Activated T-helper 2 cell treated with anti-CD3 and anti-CD28 coated beads, Interferon-gamma antibody, Interleukin-2, Interleukin-4, amounts not matched to agents 10 μg/mL and 5 μg/mL and 100 μg/mL, durations not matched to agents 14 hours and 24 hours and 36 hours (primary cell): ENCODE measurements around the gene SPRY2. TPM values are rescaled to one million over a fixed set of nuclear protein-coding genes. Genes with fewer than 3 reads are reported as not detected.

Source experiments
- DNase-seq: peaks from one replicate; pipeline ENCODE4 v3.0.0; 2021; ENCODE audit warnings: low spot score
- H3K27ac Mint-ChIP-seq: one replicate; pipeline ENCODE4 v1.8.0; 2021; ENCODE audit warnings: mixed read lengths
- H3K27me3 Mint-ChIP-seq: one replicate; pipeline ENCODE4 v1.8.0; 2021; ENCODE audit warnings: low read depth, mixed read lengths
- H3K36me3 Mint-ChIP-seq: one replicate; pipeline ENCODE4 v1.8.0; 2021; ENCODE audit warnings: low read depth, mixed read lengths
- H3K4me1 Mint-ChIP-seq: one replicate; pipeline ENCODE4 v1.8.0; 2021; ENCODE audit warnings: low read depth, mixed read lengths
- H3K4me3 Mint-ChIP-seq: one replicate; pipeline ENCODE4 v1.8.0; 2021; ENCODE audit warnings: low read depth, mild to moderate bottlenecking, moderate library complexity, mixed read lengths
- H3K9me3 Mint-ChIP-seq: one replicate; pipeline ENCODE4 v1.8.0; 2021; ENCODE audit warnings: mixed read lengths
- intact Hi-C: fragments of 100-400 bp; cut with micrococcal nuclease; formaldehyde crosslinking; loops from one replicate; pipeline ENCODE4 v1.15.1; 2023
- total RNA-seq: library from RNA; stranded (reverse); gene quantifications from 2 replicates; pipeline ENCODE4 v1.2.3, GENCODE V29; 2022

SPRY2 gene
- total RNA-seq, 1 donor from 2014 or later = 0.16 TPM

- intact Hi-C loops = loop anchor here (5.0 kb wide), 1 partner anchor 1727 kb away; no protein-coding TSS in a partner anchor
- DNase-seq = no peak
- H3K27me3 Mint-ChIP-seq = no peaks in the 10 kb centered on the region
- no peaks in the 10 kb centered on the region for H3K9me3 Mint-ChIP-seq
- no peak overlapping the region for H3K4me3 Mint-ChIP-seq
- H3K4me1 Mint-ChIP-seq = no peaks in the 10 kb centered on the region
- no peak overlapping the region for H3K27ac Mint-ChIP-seq
- no peaks in the 10 kb centered on the region for H3K36me3 Mint-ChIP-seq
Observed at GRCh38 chr13:80334597-80335260, 6.2 kb downstream of the SPRY2 start.

GRCh38 chr13:80331984-80332383 lies 8.9 kb downstream of the SPRY2 start:
- Mint-ChIP-seq H3K4me1 (no peaks in the 10 kb centered on the region), H3K9me3 (no peaks in the 10 kb centered on the region), H3K27ac (no peak overlapping the region), H3K36me3 (no peaks in the 10 kb centered on the region), H3K4me3 (no peak overlapping the region), H3K27me3 (no peaks in the 10 kb centered on the region)
- DNase-seq = no peak
- intact Hi-C loops = no loop called here

- intact Hi-C loops = no loop called here
- H3K36me3 Mint-ChIP-seq = no peaks in the 10 kb centered on the region
- no peaks in the 10 kb centered on the region for H3K9me3 Mint-ChIP-seq
- H3K27me3 Mint-ChIP-seq = no peaks in the 10 kb centered on the region
- no peak for DNase-seq
- H3K27ac Mint-ChIP-seq = no peak overlapping the region
- H3K4me3 Mint-ChIP-seq = no peak overlapping the region
- no peaks in the 10 kb centered on the region for H3K4me1 Mint-ChIP-seq
Observed at GRCh38 chr13:80329250-80329649, 11.7 kb downstream of the SPRY2 start.

GRCh38 chr13:80319004-80319403 lies 21.9 kb downstream of the SPRY2 start:
- no peaks in the 10 kb centered on the region for H3K9me3 Mint-ChIP-seq
- no peaks in the 10 kb centered on the region for H3K36me3 Mint-ChIP-seq
- no peaks in the 10 kb centered on the region for H3K27me3 Mint-ChIP-seq
- no peak overlapping the region for H3K27ac Mint-ChIP-seq
- H3K4me3 Mint-ChIP-seq = no peak overlapping the region
- no peak for DNase-seq
- H3K4me1 Mint-ChIP-seq = no peaks in the 10 kb centered on the region
- intact Hi-C loops = no loop called here

- Mint-ChIP-seq H3K27me3 (no peaks in the 10 kb centered on the region), H3K36me3 (no peaks in the 10 kb centered on the region), H3K4me3 (no peak overlapping the region), H3K27ac (no peak overlapping the region), H3K9me3 (no peaks in the 10 kb centered on the region), H3K4me1 (no peaks in the 10 kb centered on the region)
- no peak for DNase-seq
- intact Hi-C loops = no loop called here
Observed at GRCh38 chr13:80314711-80315653, 25.9 kb downstream of the SPRY2 start.

GRCh38 chr13:80313668-80314256 lies 27.2 kb downstream of the SPRY2 start:
- intact Hi-C loops = no loop called here
- no peak overlapping the region for H3K27ac Mint-ChIP-seq
- H3K9me3 Mint-ChIP-seq = no peaks in the 10 kb centered on the region
- H3K4me1 Mint-ChIP-seq = no peaks in the 10 kb centered on the region
- H3K4me3 Mint-ChIP-seq = no peak overlapping the region
- no peak for DNase-seq
- H3K36me3 Mint-ChIP-seq = no peaks in the 10 kb centered on the region
- no peaks in the 10 kb centered on the region for H3K27me3 Mint-ChIP-seq

GRCh38 chr13:80312967-80313366 lies 28.0 kb downstream of the SPRY2 start:
- Mint-ChIP-seq H3K4me1 (no peaks in the 10 kb centered on the region), H3K9me3 (no peaks in the 10 kb centered on the region), H3K36me3 (no peaks in the 10 kb centered on the region), H3K27ac (no peak overlapping the region), H3K27me3 (no peaks in the 10 kb centered on the region), H3K4me3 (no peak overlapping the region)
- no peak for DNase-seq
- intact Hi-C loops = no loop called here

GRCh38 chr13:80312012-80312704 lies 28.8 kb downstream of the SPRY2 start:
- DNase-seq = no peak
- H3K4me3 Mint-ChIP-seq = no peak overlapping the region
- no peak overlapping the region for H3K27ac Mint-ChIP-seq
- H3K9me3 Mint-ChIP-seq = no peaks in the 10 kb centered on the region
- H3K36me3 Mint-ChIP-seq = no peaks in the 10 kb centered on the region
- intact Hi-C loops = no loop called here
- no peaks in the 10 kb centered on the region for H3K4me1 Mint-ChIP-seq
- no peaks in the 10 kb centered on the region for H3K27me3 Mint-ChIP-seq

- H3K27ac Mint-ChIP-seq = no peak overlapping the region
- no peaks in the 10 kb centered on the region for H3K4me1 Mint-ChIP-seq
Observed at GRCh38 chr13:80309926-80310325, 31.0 kb downstream of the SPRY2 start.

GRCh38 chr13:80307401-80307987 lies 33.4 kb downstream of the SPRY2 start:
- no peak for DNase-seq
- Mint-ChIP-seq H3K27me3 (no peaks in the 10 kb centered on the region), H3K9me3 (no peaks in the 10 kb centered on the region), H3K4me1 (no peaks in the 10 kb centered on the region), H3K4me3 (no peak overlapping the region), H3K36me3 (no peaks in the 10 kb centered on the region), H3K27ac (no peak overlapping the region)
- intact Hi-C loops = no loop called here

More at GRCh38 chr13:80309926-80310325, 31.0 kb downstream of the SPRY2 start:
- no peaks in the 10 kb centered on the region for H3K27me3 Mint-ChIP-seq
- DNase-seq = no peak
- no peak overlapping the region for H3K4me3 Mint-ChIP-seq
- no peaks in the 10 kb centered on the region for H3K36me3 Mint-ChIP-seq
- H3K9me3 Mint-ChIP-seq = no peaks in the 10 kb centered on the region
- intact Hi-C loops = no loop called here

GRCh38 chr13:80306337-80306972 lies 34.5 kb downstream of the SPRY2 start:
- intact Hi-C loops = no loop called here
- no peaks in the 10 kb centered on the region for H3K9me3 Mint-ChIP-seq
- no peaks in the 10 kb centered on the region for H3K27me3 Mint-ChIP-seq
- H3K27ac Mint-ChIP-seq = no peak overlapping the region
- no peaks in the 10 kb centered on the region for H3K4me1 Mint-ChIP-seq
- DNase-seq = no peak
- H3K4me3 Mint-ChIP-seq = no peak overlapping the region
- no peaks in the 10 kb centered on the region for H3K36me3 Mint-ChIP-seq

GRCh38 chr13:80305737-80306136 lies 35.2 kb downstream of the SPRY2 start:
- DNase-seq = no peak
- no peaks in the 10 kb centered on the region for H3K4me1 Mint-ChIP-seq
- H3K27me3 Mint-ChIP-seq = no peaks in the 10 kb centered on the region
- no peak overlapping the region for H3K4me3 Mint-ChIP-seq
- no peak overlapping the region for H3K27ac Mint-ChIP-seq
- no peaks in the 10 kb centered on the region for H3K36me3 Mint-ChIP-seq
- intact Hi-C loops = no loop called here
- H3K9me3 Mint-ChIP-seq = no peaks in the 10 kb centered on the region
